GM21717 (cell line): Measurements from ENCODE around the gene TRIM56.
"Not testable (repeated sequence)": the region's sequence is repeated elsewhere in the genome, so short reads cannot be mapped to it uniquely, and the experiment has no call there.

Source experiments
- ATAC-seq: cut with Tn5 transposase; IDR thresholded peaks from one replicate; pipeline ENCODE4 v1.9.1; 2021; ENCODE audit warnings: mild to moderate bottlenecking, moderate library complexity; ENCODE audit not compliant: unreplicated experiment

The TRIM56 gene

DNA sequence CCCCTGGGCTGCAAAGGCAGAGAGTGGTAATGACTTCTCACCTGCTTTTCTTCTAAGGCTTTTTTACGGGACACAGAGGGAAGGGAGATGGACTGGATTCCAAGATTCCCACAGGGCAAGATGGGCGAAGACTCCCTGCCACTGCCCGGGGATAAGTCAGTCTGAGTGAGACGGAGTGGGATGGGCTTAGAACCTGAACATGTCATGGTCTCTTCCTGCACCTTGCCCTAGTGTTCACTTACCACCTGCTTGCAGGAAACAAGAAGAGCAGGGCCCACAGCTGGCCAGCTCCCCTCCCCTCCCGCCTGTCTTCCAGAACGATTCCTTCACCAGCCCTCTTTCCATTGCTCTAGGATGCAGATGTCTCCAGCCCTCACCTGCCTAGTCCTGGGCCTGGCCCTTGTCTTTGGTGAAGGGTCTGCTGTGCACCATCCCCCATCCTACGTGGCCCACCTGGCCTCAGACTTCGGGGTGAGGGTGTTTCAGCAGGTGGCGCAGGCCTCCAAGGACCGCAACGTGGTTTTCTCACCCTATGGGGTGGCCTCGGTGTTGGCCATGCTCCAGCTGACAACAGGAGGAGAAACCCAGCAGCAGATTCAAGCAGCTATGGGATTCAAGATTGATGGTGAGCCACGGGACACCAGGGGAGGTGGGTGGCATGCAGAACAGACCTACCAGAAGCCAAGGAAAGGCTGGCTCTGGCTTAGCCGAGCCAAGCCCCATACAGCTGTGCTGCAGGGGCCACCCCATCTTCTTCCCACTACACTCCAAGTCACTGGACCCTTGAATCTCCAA, 43.0 kb downstream of the TRIM56 start:
- ATAC-seq, result no peak

DNA sequence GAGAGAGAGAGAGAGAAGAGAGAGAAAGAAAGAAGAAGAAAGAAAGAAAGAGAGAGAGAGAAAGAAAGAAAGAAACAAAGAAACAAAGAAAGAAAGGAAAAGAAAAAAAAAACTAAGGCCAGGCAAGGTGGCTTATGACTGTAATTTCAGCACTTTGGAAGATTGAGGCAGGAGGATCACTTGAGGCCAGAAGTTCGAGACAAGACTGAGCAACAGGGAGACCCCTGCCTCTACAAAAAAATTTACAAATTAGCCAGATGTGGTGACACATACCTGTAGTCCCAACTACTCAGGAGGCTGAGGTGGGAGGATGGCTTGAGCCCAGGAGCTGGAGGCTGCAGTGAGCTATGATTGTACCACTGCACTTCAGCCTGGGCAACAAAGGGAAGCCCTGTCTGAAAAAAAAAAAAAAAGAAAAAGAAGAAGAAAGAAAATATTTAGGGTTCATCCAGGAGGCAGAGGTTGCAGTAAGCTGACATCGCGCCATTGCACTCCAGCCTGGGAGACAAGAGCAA, 44.4 kb downstream of the TRIM56 start:
- ATAC-seq, result no peak

DNA sequence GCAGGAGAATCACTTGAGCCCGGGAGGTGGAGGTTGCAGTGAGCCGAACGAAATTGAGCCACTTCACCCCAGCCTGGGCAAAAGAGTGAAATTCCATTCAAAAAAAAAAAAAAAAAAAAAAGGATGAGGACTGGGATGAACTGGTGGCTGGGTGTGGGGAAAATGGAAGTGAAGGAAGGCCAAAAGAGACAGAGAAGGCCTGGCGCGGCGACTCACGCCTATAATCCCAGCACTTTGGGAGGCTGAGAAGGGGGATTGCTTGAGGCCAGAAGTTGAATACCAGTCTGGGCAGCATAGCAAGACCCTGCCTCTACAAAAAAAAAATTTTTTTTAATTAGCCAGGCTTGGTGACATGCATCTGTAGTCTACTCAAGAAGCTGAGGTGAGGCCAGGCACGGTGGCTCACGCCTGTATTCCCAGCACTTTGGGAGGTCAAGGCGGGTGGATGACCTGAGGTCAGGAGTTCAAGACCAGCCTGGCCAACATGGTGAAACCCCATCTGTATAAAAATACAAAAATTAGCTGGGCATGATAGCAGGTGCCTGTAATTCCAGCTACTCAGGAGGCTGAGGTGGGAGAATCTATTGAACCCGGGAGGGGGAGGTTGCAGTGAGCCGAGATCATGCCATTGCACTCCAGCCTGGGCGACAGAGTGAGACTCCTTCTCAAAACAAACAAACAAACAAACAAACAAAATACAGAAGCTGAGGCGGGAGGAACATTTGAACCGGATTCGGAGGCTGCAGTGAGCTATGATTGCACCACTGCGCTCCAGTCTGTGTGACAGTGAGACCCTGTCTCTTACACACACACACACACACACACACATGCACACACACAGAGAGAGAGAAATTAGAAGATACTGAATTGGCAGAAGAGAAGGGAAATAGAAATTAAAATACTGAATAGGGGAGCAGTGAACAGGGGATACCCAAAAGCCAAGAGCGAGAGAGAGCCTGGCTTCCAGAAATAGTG, 47.6 kb downstream of the TRIM56 start:
- ATAC-seq, result not testable (repeated sequence)

DNA sequence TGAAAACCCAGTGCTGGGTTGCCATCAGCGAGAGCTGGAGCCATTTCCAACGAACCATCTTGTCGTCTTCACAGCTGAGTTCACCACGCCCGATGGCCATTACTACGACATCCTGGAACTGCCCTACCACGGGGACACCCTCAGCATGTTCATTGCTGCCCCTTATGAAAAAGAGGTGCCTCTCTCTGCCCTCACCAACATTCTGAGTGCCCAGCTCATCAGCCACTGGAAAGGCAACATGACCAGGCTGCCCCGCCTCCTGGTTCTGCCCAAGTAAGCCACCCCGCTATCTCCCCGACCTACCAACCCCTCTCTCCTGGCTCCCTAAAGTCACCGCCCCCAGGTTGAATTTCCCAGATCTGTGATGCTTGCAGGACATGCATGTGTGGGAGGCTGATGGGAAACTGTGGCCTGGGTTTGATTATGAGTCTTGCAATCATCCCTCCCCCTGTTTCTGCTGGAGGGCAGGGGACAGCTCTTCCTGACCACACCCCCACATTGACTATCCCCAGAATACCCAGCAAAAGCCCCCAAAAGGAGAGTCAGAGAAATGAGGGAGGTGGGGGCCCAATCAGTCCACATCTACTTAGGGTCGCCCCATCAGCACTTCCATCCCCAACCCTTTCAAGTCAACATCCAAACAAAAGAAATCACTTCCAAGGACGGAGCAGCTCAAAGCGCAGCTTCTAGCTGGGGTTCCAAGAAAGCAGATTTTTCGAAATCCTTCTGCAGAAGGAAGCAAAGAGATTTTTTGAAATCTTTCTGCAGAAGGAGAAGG, 48.5 kb downstream of the TRIM56 start:
- no peak for ATAC-seq

DNA sequence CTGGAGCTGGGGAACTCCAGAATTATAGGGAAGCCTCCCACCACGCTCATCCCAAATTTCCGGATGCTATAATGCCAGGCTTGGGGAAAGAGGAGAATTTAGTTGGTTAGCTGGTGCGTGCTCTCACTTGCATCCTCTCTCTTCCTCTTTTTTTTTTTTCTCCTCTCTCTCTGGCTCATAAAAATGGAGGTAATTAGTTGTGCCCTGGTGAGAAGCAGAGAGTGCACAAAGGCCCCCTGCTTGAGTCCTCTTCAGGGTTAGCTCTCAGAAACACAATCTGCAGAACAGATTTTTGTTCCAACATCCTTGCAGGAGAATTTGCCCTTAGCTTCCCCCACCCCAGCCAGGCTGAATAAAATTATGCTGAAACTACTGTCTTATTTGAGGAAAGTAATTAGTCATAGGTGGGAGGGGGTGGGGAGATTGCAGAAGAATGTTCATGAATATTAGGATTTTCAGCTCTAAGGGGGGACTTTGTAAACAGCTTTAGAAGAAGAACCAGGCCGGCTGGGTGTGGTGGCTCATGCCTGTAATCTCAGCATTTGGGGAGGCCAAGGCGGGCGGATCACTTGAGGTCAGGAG, 49.2 kb downstream of the TRIM56 start:
- ATAC-seq, result no peak

DNA sequence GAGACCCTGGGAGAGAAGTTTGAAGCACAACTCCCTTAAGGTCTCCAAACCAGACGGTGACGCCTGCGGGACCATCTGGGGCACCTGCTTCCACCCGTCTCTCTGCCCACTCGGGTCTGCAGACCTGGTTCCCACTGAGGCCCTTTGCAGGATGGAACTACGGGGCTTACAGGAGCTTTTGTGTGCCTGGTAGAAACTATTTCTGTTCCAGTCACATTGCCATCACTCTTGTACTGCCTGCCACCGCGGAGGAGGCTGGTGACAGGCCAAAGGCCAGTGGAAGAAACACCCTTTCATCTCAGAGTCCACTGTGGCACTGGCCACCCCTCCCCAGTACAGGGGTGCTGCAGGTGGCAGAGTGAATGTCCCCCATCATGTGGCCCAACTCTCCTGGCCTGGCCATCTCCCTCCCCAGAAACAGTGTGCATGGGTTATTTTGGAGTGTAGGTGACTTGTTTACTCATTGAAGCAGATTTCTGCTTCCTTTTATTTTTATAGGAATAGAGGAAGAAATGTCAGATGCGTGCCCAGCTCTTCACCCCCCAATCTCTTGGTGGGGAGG, 52.5 kb downstream of the TRIM56 start:
- ATAC-seq, result no peak

DNA sequence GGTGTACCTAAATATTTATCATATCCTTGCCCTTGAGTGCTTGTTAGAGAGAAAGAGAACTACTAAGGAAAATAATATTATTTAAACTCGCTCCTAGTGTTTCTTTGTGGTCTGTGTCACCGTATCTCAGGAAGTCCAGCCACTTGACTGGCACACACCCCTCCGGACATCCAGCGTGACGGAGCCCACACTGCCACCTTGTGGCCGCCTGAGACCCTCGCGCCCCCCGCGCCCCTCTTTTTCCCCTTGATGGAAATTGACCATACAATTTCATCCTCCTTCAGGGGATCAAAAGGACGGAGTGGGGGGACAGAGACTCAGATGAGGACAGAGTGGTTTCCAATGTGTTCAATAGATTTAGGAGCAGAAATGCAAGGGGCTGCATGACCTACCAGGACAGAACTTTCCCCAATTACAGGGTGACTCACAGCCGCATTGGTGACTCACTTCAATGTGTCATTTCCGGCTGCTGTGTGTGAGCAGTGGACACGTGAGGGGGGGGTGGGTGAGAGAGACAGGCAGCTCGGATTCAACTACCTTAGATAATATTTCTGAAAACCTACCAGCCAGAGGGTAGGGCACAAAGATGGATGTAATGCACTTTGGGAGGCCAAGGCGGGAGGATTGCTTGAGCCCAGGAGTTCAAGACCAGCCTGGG, 53.1 kb downstream of the TRIM56 start:
- peak; percentile 71 for ATAC-seq

DNA sequence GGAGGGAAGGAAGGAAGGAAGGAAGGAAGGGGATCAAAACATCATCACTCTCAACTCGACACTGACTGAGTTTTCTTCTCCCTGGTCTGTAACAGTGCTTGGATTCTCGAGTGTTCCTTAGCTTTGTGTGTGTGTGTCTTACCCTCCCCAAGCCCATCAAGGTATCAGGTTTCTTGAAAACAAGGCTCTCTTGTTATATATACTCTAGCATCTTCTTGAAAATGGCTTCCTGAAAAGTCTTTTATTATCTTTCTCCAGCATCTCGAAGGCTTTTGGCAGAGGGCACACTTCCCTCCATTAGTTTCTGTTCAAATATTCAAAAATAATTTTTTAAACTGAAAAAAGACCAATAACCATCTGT, 55.0 kb downstream of the TRIM56 start:
- ATAC-seq, result no peak

DNA sequence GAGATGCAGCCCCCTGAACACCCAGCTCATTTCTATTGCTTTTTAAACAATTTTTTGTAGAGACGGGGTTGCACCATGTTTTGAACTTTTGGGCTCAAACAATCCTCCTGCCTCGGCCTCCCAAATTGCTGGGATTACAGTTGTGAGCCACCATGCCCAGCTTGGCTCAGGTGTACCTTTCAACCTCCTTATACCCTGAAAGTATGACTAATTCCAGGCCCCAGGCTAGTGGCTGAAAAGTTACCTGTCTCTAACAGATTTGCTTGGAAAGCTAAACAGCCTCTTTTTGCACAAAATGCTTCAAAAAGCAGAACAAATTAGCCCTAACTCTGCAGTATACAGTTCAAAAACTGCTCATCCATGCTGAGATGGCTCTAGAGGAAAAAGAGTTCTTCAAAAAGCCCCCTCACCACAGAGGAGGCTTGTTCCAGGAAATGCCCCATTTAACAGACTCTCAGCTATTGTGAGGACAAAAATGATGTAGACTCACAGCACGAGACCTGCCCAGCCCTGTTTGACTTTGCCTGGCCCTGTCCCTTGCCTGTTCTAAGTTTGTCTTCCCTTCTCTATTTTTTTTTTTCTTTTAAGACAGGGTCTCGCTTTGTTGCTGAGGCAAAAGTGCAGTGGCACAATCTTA, 55.6 kb downstream of the TRIM56 start:
- no peak for ATAC-seq
